GM12878 (cell line): Measurements from ENCODE around the gene ASIC1. TPM values are rescaled to one million over a fixed set of nuclear protein-coding genes. Genes with fewer than 3 reads are reported as not detected.

ENCODE experiments used
- ATAC-seq: fragments of 200-7000 bp; cut with Tn5 transposase; 3 replicates; pipeline ENCODE4 v1.9.1; 2020; ENCODE audit warnings: mild to moderate bottlenecking, moderate library complexity
- BruUV-seq: library from RNA; stranded (reverse); fragments of 400-500 nt; replicated peaks from 2 replicates; lab custom pipeline; 2021; lab: Mats Ljungman, UMichigan
- CTCF ChIA-PET: fragments of 300-600 bp; sonication (Branson Sonifier 250); formaldehyde crosslinking; extraction: SDS; loops from one replicate; lab custom pipeline; 2021; ENCODE audit warnings: inconsistent platforms; lab: Yijun Ruan, JAX
- POLR2A ChIA-PET: fragments of 350-600 bp; formaldehyde crosslinking; extraction: SDS; loops from one replicate; lab custom pipeline; 2021; ENCODE audit warnings: inconsistent platforms; lab: Charles Lee
- RAD21 ChIA-PET: fragments of 300-600 bp; sonication (Branson Sonifier 250); formaldehyde crosslinking; loops from one replicate; lab custom pipeline; 2023; ENCODE audit warnings: antibody characterized with exemption; ENCODE audit not compliant: unreplicated experiment; lab: Charles Lee
- SMC1A ChIA-PET: fragments of 300-600 bp; sonication (Branson Sonifier 250); formaldehyde crosslinking; loops from one replicate; lab custom pipeline; 2023; ENCODE audit not compliant: unreplicated experiment, uncharacterized antibody; lab: Charles Lee
- DNase-seq: peaks from one replicate; pipeline ENCODE4 v3.0.0-alpha.2; 2011; ENCODE audit warnings: low read depth, low spot score
- FAIRE-seq: peaks from 3 replicates; lab custom pipeline; 2011; peaks lifted over from hg19 to GRCh38; lab: Jason Lieb, UNC
- H2AFZ ChIP-seq: 2 replicates; pipeline ENCODE4 v1.6.0; 2011; ENCODE audit warnings: low read depth, low read length, control low read depth; ENCODE audit not compliant: control insufficient read depth
- H3K27ac ChIP-seq: 2 replicates; pipeline ENCODE4 v1.5.1; 2011; ENCODE audit warnings: control low read depth; ENCODE audit not compliant: control insufficient read depth, insufficient read depth
- H3K27me3 ChIP-seq, 2 experiments: replicated peaks in 1 of 2; 2 replicates each; pipeline versions ENCODE4 v1.6.0 to v1.6.1; 2011; ENCODE audit warnings: low read length in 1 of 2; ENCODE audit not compliant: control insufficient read depth in 2 of 2, insufficient read depth in 2 of 2
- H3K36me3 ChIP-seq, 2 experiments: 2 replicates each; pipeline ENCODE4 v1.5.1; 2011; ENCODE audit warnings: low read length in 1 of 2; ENCODE audit not compliant: control insufficient read depth in 2 of 2, insufficient read depth in 2 of 2
- H3K4me1 ChIP-seq: 2 replicates; pipeline ENCODE4 v1.6.1; 2011; ENCODE audit warnings: mild to moderate bottlenecking, low read length, moderate library complexity, mixed read lengths; ENCODE audit not compliant: control insufficient read depth, insufficient read depth
- H3K4me2 ChIP-seq: 2 replicates; pipeline ENCODE4 v1.6.0; 2011; ENCODE audit warnings: control low read depth; ENCODE audit not compliant: control insufficient read depth, insufficient read depth
- H3K4me3 ChIP-seq: fragments of 200-600 bp; sonication (generic); 2 replicates; pipeline ENCODE4 v1.5.1; 2016
- H3K79me2 ChIP-seq: 2 replicates; pipeline ENCODE4 v1.6.0; 2011; ENCODE audit warnings: low read length; ENCODE audit not compliant: control insufficient read depth, insufficient read depth
- H3K9ac ChIP-seq: 2 replicates; pipeline ENCODE4 v1.8.0; 2011; ENCODE audit warnings: low read length, control low read depth, mixed read lengths; ENCODE audit not compliant: control insufficient read depth, insufficient read depth
- H3K9me3 ChIP-seq: replicated peaks from 3 replicates; pipeline ENCODE4 v1.5.1; 2011; ENCODE audit warnings: mild to moderate bottlenecking, low read length; ENCODE audit not compliant: control insufficient read depth, insufficient read depth
- H4K20me1 ChIP-seq: 2 replicates; pipeline ENCODE4 v1.6.0; 2011; ENCODE audit not compliant: control insufficient read depth, insufficient read depth
- BACH1 ChIP-seq: fragments of 450-650 bp; IDR thresholded peaks from 2 replicates; pipeline ENCODE4 v1.6.1; 2017; ENCODE audit warnings: mild to moderate bottlenecking, borderline replicate concordance
- CBX5 ChIP-seq: sonication (generic); IDR thresholded peaks from 2 replicates; pipeline ENCODE4 v1.6.1; 2016; ENCODE audit warnings: low read depth, moderate library complexity, mild to moderate bottlenecking, inconsistent platforms
- DPF2 ChIP-seq: fragments of 450-650 bp; IDR thresholded peaks from 2 replicates; pipeline ENCODE4 v1.6.1; 2017; ENCODE audit warnings: mild to moderate bottlenecking
- MLLT1 ChIP-seq: fragments of 450-650 bp; IDR thresholded peaks from 2 replicates; pipeline ENCODE4 v1.6.1; 2016; ENCODE audit warnings: mild to moderate bottlenecking
- MTA3 ChIP-seq: IDR thresholded peaks from 2 replicates; pipeline ENCODE4 v1.6.1; 2012; ENCODE audit warnings: low read length, inconsistent platforms, borderline replicate concordance
- NR2C1 ChIP-seq: fragments of 450-650 bp; IDR thresholded peaks from 2 replicates; pipeline ENCODE4 v1.6.1; 2017; ENCODE audit warnings: antibody characterized with exemption, mild to moderate bottlenecking, moderate library complexity
- NR2F1 ChIP-seq: fragments of 450-650 bp; conservative IDR thresholded peaks from 2 replicates; pipeline ENCODE4 v1.6.1; 2017; ENCODE audit warnings: mild to moderate bottlenecking
- NRF1 ChIP-seq: conservative IDR thresholded peaks from 2 replicates; pipeline ENCODE4 v1.6.1; 2011; ENCODE audit warnings: mild to moderate bottlenecking, low read depth, low read length, improper control_type of control experiment
- POLR2A ChIP-seq: IDR thresholded peaks from 2 replicates; pipeline ENCODE4 v1.6.1; 2011; ENCODE audit warnings: low read depth, mild to moderate bottlenecking, low read length
- RBBP5 ChIP-seq: fragments of 200-600 bp; sonication (generic); conservative IDR thresholded peaks from 2 replicates; pipeline ENCODE4 v1.6.1; 2016
- SIN3A ChIP-seq: IDR thresholded peaks from 2 replicates; pipeline ENCODE4 v1.6.1; 2012; ENCODE audit warnings: low read depth, low read length, improper control_type of control experiment
- SP1 ChIP-seq: IDR thresholded peaks from one replicate; pipeline ENCODE4 v1.6.1; 2011; ENCODE audit warnings: low read depth, low read length
- SPI1 ChIP-seq: IDR thresholded peaks from 2 replicates; pipeline ENCODE4 v1.6.1; 2011; ENCODE audit warnings: low read depth, mild to moderate bottlenecking, low read length, moderate library complexity, borderline replicate concordance; ENCODE audit not compliant: insufficient read depth
- SUZ12 ChIP-seq: fragments of 200-600 bp; sonication (generic); IDR thresholded peaks from one replicate; pipeline ENCODE4 v1.6.1; 2018; ENCODE audit warnings: antibody characterized with exemption, mild to moderate bottlenecking; ENCODE audit not compliant: unreplicated experiment
- TAF1 ChIP-seq: IDR thresholded peaks from 2 replicates; pipeline ENCODE4 v1.6.1; 2011; ENCODE audit warnings: mild to moderate bottlenecking, low read depth, low read length, borderline replicate concordance
- YY1 ChIP-seq: IDR thresholded peaks from 2 replicates; pipeline ENCODE4 v1.6.1; 2011; ENCODE audit warnings: low read depth, mild to moderate bottlenecking, low read length
- WGBS: methylation state at CpG from one replicate; pipeline ENCODE4 v1.1.6; 2016; ENCODE audit warnings: low lambda C conversion rate; ENCODE audit not compliant: insufficient replicate concordance, insufficient coverage; ENCODE audit errors: missing lambda C conversion rate; 5-methylcytosine and 5-hydroxymethylcytosine counted together
- in situ Hi-C: fragments of 300-500 bp; cut with MboI; formaldehyde crosslinking; loops from 9 replicates; pipeline ENCODE4 v1.14.3; 2018; ENCODE audit warnings: mixed read lengths
- intact Hi-C: fragments of 100-400 bp; cut with micrococcal nuclease; formaldehyde crosslinking; loops from one replicate; pipeline ENCODE4 v1.14.2; 2022; ENCODE audit not compliant: unreplicated experiment
- polyA plus RNA-seq, 11 experiments: library from polyadenylated mRNA; depleted of rRNA in 4 of 11; unstranded in 6 of 11; stranded (reverse) in 5 of 11; fragments of >200 nt; fragmentation: Nextera tagmentation in 4 of 11; fragmentation: Illumina TruSeq in 1 of 11; extraction: Ambion mirVana in 4 of 11; extraction: Trizol in 1 of 11; gene quantifications; 1 replicate in 1 of 11; 2 replicates in 10 of 11; pipeline versions ENCODE4 v1.2.1 to v1.2.3, GENCODE V29; 2011 to 2016; ENCODE audit warnings: inconsistent platforms in 2 of 11, missing spikeins in 2 of 11, low read depth in 1 of 11
- total RNA-seq, 4 experiments: library from RNA; depleted of rRNA in 3 of 4; stranded (reverse); fragments of >200 nt in 3 of 4; fragmentation: Illumina TruSeq in 1 of 4; extraction: Trizol in 1 of 4; gene quantifications; 2 replicates each; pipeline versions ENCODE4 v1.2.1 to v1.2.3, GENCODE V29; 2013 to 2021

The ASIC1 gene
- total and polyA plus RNA-seq, 10 of the 15 experiments (the other 5 are each of a cell fraction or from before 2014, with no cell fraction given), result 0.02 to 0.28 (median 0.21) TPM; not detected in 4

GRCh38 chr12:50127546-50127945 lies 70.2 kb downstream of the ASIC1 start:
- H3K4me1 ChIP-seq, result peaks cover 11% of the 10 kb centered on the region; the same call in 1 of the 2 replicates
- no peak overlapping the region for H3K4me3 ChIP-seq
- H3K4me2 ChIP-seq, result no peak overlapping the region
- no peak for DNase-seq
- RAD21 ChIA-PET, result interaction anchor here (0.6 to 1.7 kb wide), 2 partner anchors 43 to 48 kb away, joined by 3 to 4 read pairs; partner anchors contain the start of gene SMARCD1
- intact Hi-C loops, result loop anchor here (5.0 kb wide), 1 partner anchor 35 kb away; no protein-coding TSS in a partner anchor
- H3K36me3 ChIP-seq, result peaks cover 8 to 28% of the 10 kb centered on the region in 2 experiments
- H4K20me1 ChIP-seq, result no peaks in the 10 kb centered on the region
- no peaks in the 10 kb centered on the region for H3K79me2 ChIP-seq
- 69% methylated on average over 2 of the region's 2 CpGs for WGBS
- TF ChIP-seq NR2C1 (no peak), MLLT1 (no peak), CBX5 (no peak), NRF1 (no peak), SP1 (no peak), SPI1 (no peak), SUZ12 (no peak), TAF1 (no peak), YY1 (no peak), NR2F1 (no peak), MTA3 (no peak), BACH1 (no peak), DPF2 (no peak), POLR2A (no peak), RBBP5 (no peak), SIN3A (no peak)
- TF ChIP-seq, all 136 proteins: peak for 0
- Histone ChIP-seq H3K9me3 (no peaks in the 10 kb centered on the region), H2AFZ (no peak overlapping the region), H3K9ac (no peak overlapping the region), H3K27me3 (no peaks in the 10 kb centered on the region), H3K27ac (no peak overlapping the region)
- CTCF ChIA-PET, result interaction anchor here (1.1 to 11.1 kb wide), 5 partner anchors 11 to 48 kb away, joined by 3 to 89 read pairs (median 3); partner anchors contain the start of gene COX14
- FAIRE-seq, result no peak
- no peak for ATAC-seq
- POLR2A ChIA-PET, result interaction anchor here (3.7 kb wide), 1 partner anchor 16 kb away, joined by 15 read pairs; the partner anchor contains the start of gene COX14
- BruUV-seq, result no TSS peak
- SMC1A ChIA-PET, result interaction anchor here (0.7 kb wide), 1 partner anchor 233 kb away, joined by 3 read pairs; no protein-coding TSS in a partner anchor
- in situ Hi-C loops, result no loop called here
